ENCODE results near the gene EPN3.

Gene EPN3

DNA sequence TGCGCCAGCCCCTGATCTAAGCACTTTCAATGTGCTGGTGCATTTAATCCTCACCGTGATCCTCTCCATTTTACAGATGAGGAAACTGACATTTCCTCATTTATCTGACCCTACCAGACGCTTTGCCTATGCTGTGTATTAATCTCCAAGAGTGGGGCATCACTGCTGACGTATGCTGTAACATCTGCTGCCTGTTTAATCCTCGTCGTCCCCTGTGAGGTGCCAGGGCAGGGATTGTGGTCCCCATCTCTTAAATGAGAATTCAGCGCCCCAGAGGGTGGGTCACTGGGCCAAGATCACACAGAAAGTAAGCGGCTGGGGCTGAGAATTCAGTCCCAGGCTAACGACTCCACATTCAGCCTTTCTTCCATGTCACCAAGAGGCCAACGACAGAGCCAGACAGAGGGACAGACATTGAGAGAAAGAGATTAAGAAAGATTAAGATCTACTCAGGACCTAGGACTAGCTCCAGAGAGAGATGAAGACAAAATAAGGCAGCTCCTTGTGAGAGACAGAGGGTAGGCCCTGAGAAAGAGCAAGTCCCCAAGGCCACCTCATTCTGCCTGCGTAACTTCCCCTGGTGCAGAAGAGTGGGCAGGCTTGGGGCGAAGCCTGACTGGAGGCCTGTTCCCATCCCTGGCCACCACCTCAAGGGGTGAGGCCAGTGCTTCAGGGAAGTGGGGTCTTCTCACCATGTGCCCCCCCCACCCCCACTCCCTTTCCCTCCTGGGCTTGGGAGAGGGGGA lies 41.5 kb downstream of the EPN3 start:
- no peak overlapping the region for H3K9ac ChIP-seq (ENCODE audit: low read length)
- H3K27me3 ChIP-seq (replicated peaks; ENCODE audit: control insufficient read depth, insufficient read depth, low read length): peaks cover 6% of the 10 kb centered on the region

DNA sequence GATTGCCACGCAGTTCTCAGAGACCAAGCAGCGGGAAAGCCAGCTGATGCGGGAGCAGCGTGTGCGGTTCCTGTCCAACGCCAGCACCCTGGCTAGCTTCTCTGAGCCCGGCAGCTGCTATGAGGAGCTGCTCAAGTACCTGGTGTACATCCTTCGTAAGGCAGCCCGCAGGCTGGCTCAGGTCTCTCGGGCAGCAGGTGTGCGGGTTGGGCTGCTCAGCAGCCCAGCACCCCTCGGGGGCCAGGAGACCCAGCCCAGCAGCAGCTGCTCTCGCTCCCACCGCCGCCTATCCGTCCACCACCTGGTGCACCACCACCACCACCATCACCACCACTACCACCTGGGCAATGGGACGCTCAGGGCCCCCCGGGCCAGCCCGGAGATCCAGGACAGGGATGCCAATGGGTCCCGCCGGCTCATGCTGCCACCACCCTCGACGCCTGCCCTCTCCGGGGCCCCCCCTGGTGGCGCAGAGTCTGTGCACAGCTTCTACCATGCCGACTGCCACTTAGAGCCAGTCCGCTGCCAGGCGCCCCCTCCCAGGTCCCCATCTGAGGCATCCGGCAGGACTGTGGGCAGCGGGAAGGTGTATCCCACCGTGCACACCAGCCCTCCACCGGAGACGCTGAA lies 43.2 kb downstream of the EPN3 start:
- H3K4me1 ChIP-seq (ENCODE audit: control insufficient read depth, insufficient read depth, low read length): no peaks in the 10 kb centered on the region
- H3K9me3 ChIP-seq (ENCODE audit: control insufficient read depth, low read length): no peaks in the 10 kb centered on the region
- peaks cover 9% of the 10 kb centered on the region for H3K27me3 ChIP-seq (replicated peaks; ENCODE audit: control insufficient read depth, insufficient read depth, low read length)
- no peak overlapping the region for H3K9ac ChIP-seq (ENCODE audit: low read length)
- H3K36me3 ChIP-seq (ENCODE audit: control insufficient read depth, insufficient read depth, low read length, severe bottlenecking): no peaks in the 10 kb centered on the region
- H3K4me3 ChIP-seq (ENCODE audit: low read length): no peak overlapping the region
- DNase-seq (ENCODE audit: low read depth): no peak

More for the DNA sequence above, 41.5 kb downstream of the EPN3 start:
- no peak for DNase-seq (ENCODE audit: low read depth)
- no peaks in the 10 kb centered on the region for H3K36me3 ChIP-seq (ENCODE audit: control insufficient read depth, insufficient read depth, low read length, severe bottlenecking)
- H3K4me3 ChIP-seq (ENCODE audit: low read length): no peak overlapping the region
- no peaks in the 10 kb centered on the region for H3K4me1 ChIP-seq (ENCODE audit: control insufficient read depth, insufficient read depth, low read length)
- no peaks in the 10 kb centered on the region for H3K9me3 ChIP-seq (ENCODE audit: control insufficient read depth, low read length)

- Histone ChIP-seq H3K27me3 (replicated peaks; ENCODE audit: control insufficient read depth, insufficient read depth, low read length) (peaks cover 12% of the 10 kb centered on the region), H3K9me3 (ENCODE audit: control insufficient read depth, low read length) (no peaks in the 10 kb centered on the region), H3K36me3 (ENCODE audit: control insufficient read depth, insufficient read depth, low read length, severe bottlenecking) (no peaks in the 10 kb centered on the region)
Measured at GRCh38 chr17:50576864-50577263, 44.3 kb downstream of the EPN3 start.

DNA sequence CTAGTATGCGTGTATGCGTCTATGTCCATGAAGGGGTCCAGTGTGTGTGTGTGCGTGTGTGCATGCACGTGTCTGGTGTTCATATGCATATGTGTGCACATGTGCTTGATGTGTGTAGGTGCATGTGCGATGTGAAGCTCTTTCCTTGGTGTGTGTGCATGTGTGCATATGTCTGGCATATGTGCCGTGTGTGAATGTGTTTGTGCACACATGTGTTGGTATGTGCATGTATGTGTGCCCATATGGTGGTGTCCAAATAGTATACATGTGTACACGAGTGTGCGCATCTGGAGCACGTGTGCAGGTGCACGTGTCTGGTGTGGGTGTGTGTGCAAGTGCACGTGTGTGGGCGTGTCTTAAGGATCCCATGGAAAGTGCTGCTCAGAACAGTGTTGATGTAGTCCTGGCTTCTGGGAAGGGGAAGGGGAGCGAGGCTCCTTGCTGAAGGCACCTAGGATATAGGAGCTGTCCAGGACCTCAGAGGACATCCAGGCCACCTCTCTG lies 45.0 kb downstream of the EPN3 start:
- Histone ChIP-seq H3K4me3 (ENCODE audit: low read length) (no peak overlapping the region), H3K9ac (ENCODE audit: low read length) (no peak overlapping the region), H3K27me3 (replicated peaks; ENCODE audit: control insufficient read depth, insufficient read depth, low read length) (peaks cover 18% of the 10 kb centered on the region), H3K9me3 (ENCODE audit: control insufficient read depth, low read length) (no peaks in the 10 kb centered on the region), H3K36me3 (ENCODE audit: control insufficient read depth, insufficient read depth, low read length, severe bottlenecking) (no peaks in the 10 kb centered on the region), H3K4me1 (ENCODE audit: control insufficient read depth, insufficient read depth, low read length) (no peaks in the 10 kb centered on the region)
- DNase-seq (ENCODE audit: low read depth): no peak

More at GRCh38 chr17:50576864-50577263, 44.3 kb downstream of the EPN3 start:
- Histone ChIP-seq H3K9ac (ENCODE audit: low read length) (no peak overlapping the region), H3K4me1 (ENCODE audit: control insufficient read depth, insufficient read depth, low read length) (no peaks in the 10 kb centered on the region), H3K4me3 (ENCODE audit: low read length) (no peak overlapping the region)
- DNase-seq (ENCODE audit: low read depth): no peak

- no peaks in the 10 kb centered on the region for H3K9me3 ChIP-seq (ENCODE audit: control insufficient read depth, low read length)
- no peaks in the 10 kb centered on the region for H3K4me1 ChIP-seq (ENCODE audit: control insufficient read depth, insufficient read depth, low read length)
- H3K9ac ChIP-seq (ENCODE audit: low read length): no peak overlapping the region
- H3K27me3 ChIP-seq (replicated peaks; ENCODE audit: control insufficient read depth, insufficient read depth, low read length): peaks cover 18% of the 10 kb centered on the region
- no peak for DNase-seq (ENCODE audit: low read depth)
- H3K4me3 ChIP-seq (ENCODE audit: low read length): no peak overlapping the region
- H3K36me3 ChIP-seq (ENCODE audit: control insufficient read depth, insufficient read depth, low read length, severe bottlenecking): no peaks in the 10 kb centered on the region
Measured at GRCh38 chr17:50578173-50578572, 45.6 kb downstream of the EPN3 start.

GRCh38 chr17:50579399-50579798 lies 46.9 kb downstream of the EPN3 start:
- Histone ChIP-seq H3K4me1 (ENCODE audit: control insufficient read depth, insufficient read depth, low read length) (no peaks in the 10 kb centered on the region), H3K4me3 (ENCODE audit: low read length) (no peak overlapping the region), H3K9me3 (ENCODE audit: control insufficient read depth, low read length) (no peaks in the 10 kb centered on the region), H3K36me3 (ENCODE audit: control insufficient read depth, insufficient read depth, low read length, severe bottlenecking) (no peaks in the 10 kb centered on the region), H3K9ac (ENCODE audit: low read length) (no peak overlapping the region), H3K27me3 (replicated peaks; ENCODE audit: control insufficient read depth, insufficient read depth, low read length) (peaks cover 23% of the 10 kb centered on the region)
- DNase-seq (ENCODE audit: low read depth): no peak

- peaks cover 23% of the 10 kb centered on the region for H3K27me3 ChIP-seq (replicated peaks; ENCODE audit: control insufficient read depth, insufficient read depth, low read length)
- DNase-seq (ENCODE audit: low read depth): no peak
- H3K4me1 ChIP-seq (ENCODE audit: control insufficient read depth, insufficient read depth, low read length): no peaks in the 10 kb centered on the region
- no peaks in the 10 kb centered on the region for H3K36me3 ChIP-seq (ENCODE audit: control insufficient read depth, insufficient read depth, low read length, severe bottlenecking)
- no peaks in the 10 kb centered on the region for H3K9me3 ChIP-seq (ENCODE audit: control insufficient read depth, low read length)
- H3K9ac ChIP-seq (ENCODE audit: low read length): no peak overlapping the region
- no peak overlapping the region for H3K4me3 ChIP-seq (ENCODE audit: low read length)
Measured at GRCh38 chr17:50580646-50581045, 48.1 kb downstream of the EPN3 start.

DNA sequence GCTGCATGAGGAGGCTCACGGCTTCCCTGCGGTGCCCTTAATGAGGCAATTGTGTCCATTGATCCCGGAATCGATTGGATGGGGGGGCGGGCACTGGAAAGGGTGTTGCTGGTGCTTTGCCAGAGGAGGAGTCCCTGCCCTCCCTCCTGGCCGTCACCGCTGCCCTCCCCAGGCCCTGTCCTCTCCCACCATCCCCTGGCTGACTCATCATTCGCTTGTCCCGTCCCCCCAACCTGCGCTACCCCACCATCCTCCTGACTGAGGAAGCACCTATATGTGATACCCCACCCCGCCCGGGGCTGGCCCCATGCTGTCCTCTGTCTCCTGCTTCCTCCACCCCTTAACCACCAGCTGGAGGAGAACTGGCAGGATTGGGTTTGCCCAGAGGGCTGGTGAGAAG lies 48.8 kb downstream of the EPN3 start:
- no peak overlapping the region for H3K4me3 ChIP-seq (ENCODE audit: low read length)
- H3K9ac ChIP-seq (ENCODE audit: low read length): no peak overlapping the region
- H3K9me3 ChIP-seq (ENCODE audit: control insufficient read depth, low read length): no peaks in the 10 kb centered on the region
- no peaks in the 10 kb centered on the region for H3K36me3 ChIP-seq (ENCODE audit: control insufficient read depth, insufficient read depth, low read length, severe bottlenecking)
- H3K4me1 ChIP-seq (ENCODE audit: control insufficient read depth, insufficient read depth, low read length): no peaks in the 10 kb centered on the region
- no peak for DNase-seq (ENCODE audit: low read depth)
- H3K27me3 ChIP-seq (replicated peaks; ENCODE audit: control insufficient read depth, insufficient read depth, low read length): peaks cover 23% of the 10 kb centered on the region

DNA sequence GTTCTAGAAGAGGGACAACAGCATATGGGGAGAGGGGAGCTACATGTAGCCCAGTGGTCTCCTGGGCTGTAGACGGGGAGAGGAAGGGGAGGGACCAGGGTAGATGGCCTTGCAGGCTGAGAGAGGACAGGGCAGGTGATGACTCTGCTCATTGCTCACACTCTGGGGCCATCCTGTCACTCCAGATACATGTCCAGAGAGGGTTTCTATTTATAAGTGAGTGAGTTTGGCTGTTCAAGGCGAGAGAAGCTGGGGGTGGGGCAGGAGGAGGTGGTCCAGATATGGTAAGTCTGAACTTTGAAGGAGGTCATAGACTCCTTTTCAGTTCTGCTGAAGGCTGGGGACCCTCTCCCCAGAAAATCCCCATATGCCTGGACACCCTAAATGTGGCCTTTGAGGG lies 50.2 kb downstream of the EPN3 start:
- no peak for DNase-seq (ENCODE audit: low read depth)
- Histone ChIP-seq H3K4me3 (ENCODE audit: low read length) (no peak overlapping the region), H3K9me3 (ENCODE audit: control insufficient read depth, low read length) (no peaks in the 10 kb centered on the region), H3K9ac (ENCODE audit: low read length) (no peak overlapping the region), H3K27me3 (replicated peaks; ENCODE audit: control insufficient read depth, insufficient read depth, low read length) (peaks cover 33% of the 10 kb centered on the region), H3K36me3 (ENCODE audit: control insufficient read depth, insufficient read depth, low read length, severe bottlenecking) (no peaks in the 10 kb centered on the region), H3K4me1 (ENCODE audit: control insufficient read depth, insufficient read depth, low read length) (no peaks in the 10 kb centered on the region)

GRCh38 chr17:50583641-50584040 lies 51.1 kb downstream of the EPN3 start:
- Histone ChIP-seq H3K4me1 (ENCODE audit: control insufficient read depth, insufficient read depth, low read length) (no peaks in the 10 kb centered on the region), H3K36me3 (ENCODE audit: control insufficient read depth, insufficient read depth, low read length, severe bottlenecking) (no peaks in the 10 kb centered on the region), H3K27me3 (replicated peaks; ENCODE audit: control insufficient read depth, insufficient read depth, low read length) (peaks cover 27% of the 10 kb centered on the region), H3K4me3 (ENCODE audit: low read length) (no peak overlapping the region), H3K9me3 (ENCODE audit: control insufficient read depth, low read length) (no peaks in the 10 kb centered on the region), H3K9ac (ENCODE audit: low read length) (no peak overlapping the region)
- DNase-seq (ENCODE audit: low read depth): no peak

GRCh38 chr17:50584116-50584515 lies 51.6 kb downstream of the EPN3 start:
- H3K9me3 ChIP-seq (ENCODE audit: control insufficient read depth, low read length): no peaks in the 10 kb centered on the region
- no peak for DNase-seq (ENCODE audit: low read depth)
- peaks cover 26% of the 10 kb centered on the region for H3K27me3 ChIP-seq (replicated peaks; ENCODE audit: control insufficient read depth, insufficient read depth, low read length)
- no peak overlapping the region for H3K9ac ChIP-seq (ENCODE audit: low read length)
- no peaks in the 10 kb centered on the region for H3K36me3 ChIP-seq (ENCODE audit: control insufficient read depth, insufficient read depth, low read length, severe bottlenecking)
- peaks cover 3% of the 10 kb centered on the region for H3K4me1 ChIP-seq (ENCODE audit: control insufficient read depth, insufficient read depth, low read length)
- H3K4me3 ChIP-seq (ENCODE audit: low read length): no peak overlapping the region

Data from adipocyte (in vitro differentiated cells).